K562 (cell line): ENCODE results near the gene ZNF219. TPM values are rescaled to one million over a fixed set of nuclear protein-coding genes. Genes with fewer than 3 reads are reported as not detected.

Source experiments
- ATAC-seq: fragments of 200-7000 bp; cut with Tn5 transposase; 3 replicates; pipeline ENCODE4 v1.9.1; 2020; ENCODE audit warnings: moderate library complexity
- BruUV-seq: library from RNA; stranded (reverse); fragments of 400-500 nt; replicated peaks from 2 replicates; lab custom pipeline; 2021; lab: Mats Ljungman, UMichigan
- CTCF ChIA-PET: fragments of 300-600 bp; formaldehyde crosslinking; extraction: SDS; loops from one replicate; lab custom pipeline; 2021; ENCODE audit warnings: low intra/inter-chr PET ratio; lab: Yijun Ruan, JAX
- POLR2A ChIA-PET: fragments of 300-600, 350-650 bp; sonication (Branson Sonifier 250); formaldehyde crosslinking; extraction: SDS; loops from one replicate; lab custom pipeline; 2021; ENCODE audit warnings: antibody characterized with exemption, inconsistent platforms; lab: Yijun Ruan, JAX
- DNase-seq, 4 experiments: peaks; one replicate each; pipeline versions ENCODE4 v3.0.0 to v3.0.0-alpha.2; 2011 to 2018; ENCODE audit warnings: low spot score in 3 of 4, mixed read lengths in 3 of 4; ENCODE audit errors: extremely low read depth in 1 of 4
- FAIRE-seq: peaks from 2 replicates; lab custom pipeline; 2011; peaks lifted over from hg19 to GRCh38; lab: Jason Lieb, UNC
- H2AFZ ChIP-seq: 2 replicates; pipeline ENCODE4 v1.6.0; 2011; ENCODE audit warnings: low read depth, low read length, control low read depth, inconsistent platforms
- H3K27ac ChIP-seq: fragments of 200-600 bp; 3 replicates; pipeline ENCODE4 v1.8.0; 2011; ENCODE audit warnings: low read depth, mild to moderate bottlenecking, control low read depth, inconsistent platforms, low read length, moderate library complexity, mixed read lengths; ENCODE audit errors: extremely low read depth
- H3K27me3 ChIP-seq, 2 experiments: fragments of 300-600 bp in 1 of 2; 2 replicates in 1 of 2; 3 replicates in 1 of 2; pipeline versions ENCODE4 v1.6.0 to v1.8.0; 2011; ENCODE audit warnings: inconsistent platforms in 2 of 2, low read length in 2 of 2, mild to moderate bottlenecking in 1 of 2, mixed read lengths in 1 of 2, moderate library complexity in 1 of 2; ENCODE audit not compliant: control insufficient read depth in 2 of 2, insufficient read depth in 2 of 2
- H3K36me3 ChIP-seq: fragments of 300-600 bp; 3 replicates; pipeline ENCODE4 v1.8.0; 2011; ENCODE audit warnings: mild to moderate bottlenecking, low read length, inconsistent platforms; ENCODE audit not compliant: control insufficient read depth, insufficient read depth
- H3K4me1 ChIP-seq, 2 experiments: fragments of 200-600 bp in 1 of 2; replicated peaks in 1 of 2; 2 replicates in 1 of 2; 3 replicates in 1 of 2; pipeline versions ENCODE4 v1.5.1 to v1.8.0; 2011; ENCODE audit warnings: inconsistent platforms in 2 of 2, low read length in 2 of 2, mild to moderate bottlenecking in 1 of 2, mixed read lengths in 1 of 2, moderate library complexity in 1 of 2; ENCODE audit not compliant: control insufficient read depth in 2 of 2, insufficient read depth in 2 of 2
- H3K4me2 ChIP-seq: 2 replicates; pipeline ENCODE4 v1.6.1; 2011; ENCODE audit warnings: low read length, control low read depth, inconsistent platforms, mixed read lengths; ENCODE audit not compliant: insufficient read depth
- H3K4me3 ChIP-seq: fragments of 200-600 bp; sonication (generic), shearing (Covaris generic); 2 replicates; pipeline ENCODE4 v1.5.1; 2016; ENCODE audit warnings: control low read depth, inconsistent platforms
- H3K79me2 ChIP-seq: fragments of 200-600 bp; 3 replicates; pipeline ENCODE4 v1.8.0; 2011; ENCODE audit warnings: low read length, inconsistent platforms; ENCODE audit not compliant: control insufficient read depth, insufficient read depth
- H3K9ac ChIP-seq, 2 experiments: 2 replicates each; pipeline versions ENCODE4 v1.6.0 to v1.6.1; 2011; ENCODE audit warnings: low read depth in 2 of 2, low read length in 2 of 2, control low read depth in 1 of 2, inconsistent platforms in 1 of 2, mild to moderate bottlenecking in 1 of 2, mixed read lengths in 1 of 2; ENCODE audit not compliant: insufficient read depth in 1 of 2
- H3K9me1 ChIP-seq: one replicate; pipeline ENCODE4 v1.6.0; 2011; ENCODE audit warnings: inconsistent platforms, mild to moderate bottlenecking, low read length, moderate library complexity; ENCODE audit not compliant: control insufficient read depth, insufficient read depth
- H3K9me3 ChIP-seq: replicated peaks from 2 replicates; pipeline ENCODE4 v1.5.1; 2011; ENCODE audit warnings: low read depth, low read length, inconsistent platforms; ENCODE audit not compliant: control insufficient read depth, insufficient read depth
- H4K20me1 ChIP-seq: replicated peaks from 2 replicates; pipeline ENCODE4 v1.6.1; 2011; ENCODE audit warnings: low read length, inconsistent platforms, mixed read lengths; ENCODE audit not compliant: control insufficient read depth, insufficient read depth
- HDGF ChIP-seq: fragments of 450-650 bp; IDR thresholded peaks from 2 replicates; pipeline ENCODE4 v1.6.1; 2016
- PTTG1 ChIP-seq: fragments of 450-650 bp; IDR thresholded peaks from 2 replicates; pipeline ENCODE4 v1.6.1; 2016; ENCODE audit warnings: low read depth, mild to moderate bottlenecking, missing genetic modification characterization, missing compliant biosample characterization
- SAFB2 ChIP-seq: fragments of 200-400 bp; formaldehyde crosslinking; IDR thresholded peaks from 2 replicates; pipeline ENCODE4 v1.6.1; 2018; ENCODE audit warnings: borderline replicate concordance, low read length, low read depth, moderate library complexity; ENCODE audit not compliant: severe bottlenecking
- SMARCC2 ChIP-seq: fragments of 450-650 bp; IDR thresholded peaks from 2 replicates; pipeline ENCODE4 v1.6.1; 2017; ENCODE audit warnings: antibody characterized with exemption, moderate library complexity, mild to moderate bottlenecking, low read depth
- TCF15 ChIP-seq: fragments of 250-450 bp; sonication (Bioruptor Pico); IDR thresholded peaks from 2 replicates; pipeline ENCODE4 v1.8.0; 2022; ENCODE audit warnings: moderate library complexity, mild to moderate bottlenecking, inconsistent platforms
- TCF3 ChIP-seq: sonication (generic); formaldehyde crosslinking; IDR thresholded peaks from 2 replicates; pipeline ENCODE4 v1.4.0; 2020; ENCODE audit warnings: mild to moderate bottlenecking, missing genetic modification reagents
- TEAD2 ChIP-seq: fragments of 450-650 bp; IDR thresholded peaks from 2 replicates; pipeline ENCODE4 v1.6.1; 2016; ENCODE audit warnings: missing genetic modification characterization, control low read depth, missing compliant biosample characterization
- ZBTB11 ChIP-seq, 3 experiments: fragments of 200-800 bp in 1 of 3; fragments of 250-450 bp in 1 of 3; fragments of 450-650 bp in 1 of 3; sonication (Bioruptor Pico) in 1 of 3; sonication (Bioruptor generic) in 1 of 3; formaldehyde crosslinking in 1 of 3; IDR thresholded peaks; 2 replicates each; pipeline versions ENCODE4 v1.6.1 to v1.8.0; 2016 to 2022; ENCODE audit warnings: mild to moderate bottlenecking in 2 of 3, missing genetic modification characterization in 2 of 3, missing compliant biosample characterization in 1 of 3, moderate library complexity in 1 of 3
- ZBTB17 ChIP-seq: fragments of 450-650 bp; formaldehyde crosslinking; IDR thresholded peaks from 2 replicates; pipeline ENCODE4 v1.4.0; 2020; ENCODE audit warnings: mild to moderate bottlenecking
- ZNF224 ChIP-seq: sonication (generic); formaldehyde crosslinking; IDR thresholded peaks from 2 replicates; pipeline ENCODE4 v1.8.0; 2022; ENCODE audit warnings: mild to moderate bottlenecking, missing genetic modification reagents
- ZNF395 ChIP-seq: fragments of 200-800 bp; sonication (Bioruptor generic); IDR thresholded peaks from 2 replicates; pipeline ENCODE4 v1.6.1; 2017; ENCODE audit warnings: missing genetic modification characterization, missing compliant biosample characterization
- ZNF512 ChIP-seq: IDR thresholded peaks from 2 replicates; pipeline ENCODE4 v1.6.1; 2016; ENCODE audit warnings: missing genetic modification characterization, missing compliant biosample characterization
- WGBS: fragments of 100-300 bp; shearing (Covaris generic); methylation state at CpG from one replicate; pipeline ENCODE4 v1.1.6; 2016; ENCODE audit warnings: low coverage, mixed read lengths; ENCODE audit not compliant: insufficient coverage; ENCODE audit errors: missing lambda C conversion rate; 5-methylcytosine and 5-hydroxymethylcytosine counted together
- in situ Hi-C: fragments of 300-500 bp; cut with MboI; formaldehyde crosslinking; loops from 4 replicates; pipeline ENCODE4 v1.15.0; 2018; ENCODE audit warnings: inconsistent platforms, mixed read lengths
- intact Hi-C: fragments of 100-400 bp; cut with micrococcal nuclease; formaldehyde crosslinking; loops from 2 replicates; pipeline ENCODE4 v1.14.2; 2022
- polyA plus RNA-seq, 8 experiments: library from polyadenylated mRNA; depleted of rRNA in 4 of 8; stranded (reverse) in 5 of 8; unstranded in 3 of 8; fragments of >200 nt; fragmentation: Nextera tagmentation in 2 of 8; fragmentation: Illumina TruSeq in 1 of 8; extraction: Ambion mirVana in 2 of 8; extraction: Trizol in 1 of 8; gene quantifications; 2 replicates each; pipeline versions ENCODE4 v1.2.1 to v1.2.3, GENCODE V29; 2011 to 2014; ENCODE audit warnings: inconsistent platforms in 1 of 8, missing spikeins in 1 of 8
- total RNA-seq, 7 experiments: library from RNA; depleted of rRNA in 6 of 7; stranded (reverse); fragments of >200 nt in 6 of 7; fragmentation: Illumina TruSeq in 2 of 7; extraction: Trizol in 2 of 7; gene quantifications; 2 replicates each; pipeline versions ENCODE4 v1.2.1 to v1.2.3, GENCODE V29; 2011 to 2021; ENCODE audit warnings: low replicate concordance in 1 of 7

Gene ZNF219
- total and polyA plus RNA-seq, 9 of the 15 experiments (the other 6 are each of a cell fraction or from before 2014, with no cell fraction given) = 0.29 to 10.6 (median 2.8) TPM

- in situ Hi-C loops = no loop called here
- CTCF ChIA-PET = no interaction called here
- Histone ChIP-seq H3K9me1 (no peaks in the 10 kb centered on the region), H3K4me1 (peaks cover 0 to 4% of the 10 kb centered on the region in 2 experiments; a peak in 2 of 5 replicates), H3K36me3 (no peaks in the 10 kb centered on the region), H3K4me3 (no peak overlapping the region), H3K79me2 (no peaks in the 10 kb centered on the region), H2AFZ (no peak overlapping the region), H3K27ac (no peak overlapping the region), H3K27me3 (no peaks in the 10 kb centered on the region), H4K20me1 (no peaks in the 10 kb centered on the region), H3K9ac (no peak overlapping the region), H3K4me2 (no peak overlapping the region), H3K9me3 (no peaks in the 10 kb centered on the region)
- no TSS peak for BruUV-seq
- 37% methylated on average over 2 of the region's 2 CpGs for WGBS
- ATAC-seq (no peak), FAIRE-seq (no peak), DNase-seq (no peak)
- TF ChIP-seq PTTG1 (tag) (no peak), ZNF224 (CRISPR knock-in tag) (no peak), SMARCC2 (no peak), ZNF512 (tag) (no peak), SAFB2 (no peak), ZBTB11 (CRISPR knock-in tag; IDR thresholded peaks at IDR 0.05) (no peak), TCF15 (CRISPR knock-in tag) (no peak), ZBTB17 (CRISPR knock-in tag) (no peak), TCF3 (CRISPR knock-in tag) (no peak), ZNF395 (CRISPR knock-in tag) (no peak), HDGF (no peak), TEAD2 (tag) (no peak)
- intact Hi-C loops = no loop called here
- POLR2A ChIA-PET = interaction anchor here (0.5 to 1.2 kb wide), 3 partner anchors 8 to 353 kb away, joined by 3 read pairs; no protein-coding TSS in a partner anchor
Measured at GRCh38 chr14:21084396-21084795, 14.1 kb downstream of the ZNF219 start.
